Lower leg skin (tissue), 4 donors: ENCODE results near the gene DMXL1. TPM values are rescaled to one million over a fixed set of nuclear protein-coding genes. Genes with fewer than 3 reads are reported as not detected.

ENCODE experiments used
- DNase-seq, 2 donors: peaks; one replicate each; pipeline ENCODE4 v3.0.0-alpha.2; 2019; ENCODE audit warnings: low spot score in 2 of 2
- H3K4me3 ChIP-seq: fragments of 200-600 bp; sonication (generic); 2 replicates; pipeline ENCODE4 v1.5.1; 2017; ENCODE audit warnings: mild to moderate bottlenecking, low read depth; ENCODE audit not compliant: poor library complexity, severe bottlenecking
- POLR2A ChIP-seq, 2 donors: fragments of 450-650 bp; IDR thresholded peaks; one replicate each; pipeline ENCODE4 v1.6.1; 2016 to 2017; ENCODE audit warnings: antibody characterized with exemption in 2 of 2, mild to moderate bottlenecking in 1 of 2, moderate library complexity in 1 of 2
- WGBS, 2 donors: methylation state at CpG; one replicate each; pipeline ENCODE4 v1.1.5; 2018; 5-methylcytosine and 5-hydroxymethylcytosine counted together
- intact Hi-C: fragments of 100-400 bp; cut with DNase I; formaldehyde crosslinking; loops from one replicate; pipeline ENCODE4 v1.15.0; 2023; ENCODE audit warnings: low total_unique reads
- total RNA-seq, 4 donors: library from RNA; depleted of rRNA; stranded (reverse); fragments of >200 nt; gene quantifications; one replicate each; pipeline ENCODE4 v1.1.0, GENCODE V29; 2016
- TF ChIP-seq, protein P1 (sequence below), 3 donors: fragments of 450-650 bp; IDR thresholded peaks; one replicate each; pipeline ENCODE4 v1.5.1; 2016; ENCODE audit warnings: antibody characterized with exemption in 3 of 3, mild to moderate bottlenecking in 3 of 3, moderate library complexity in 2 of 3

Gene DMXL1
- total RNA-seq, 4 donors from 2014 or later: 34.7 to 52.4 (median 36.6) TPM

DNA sequence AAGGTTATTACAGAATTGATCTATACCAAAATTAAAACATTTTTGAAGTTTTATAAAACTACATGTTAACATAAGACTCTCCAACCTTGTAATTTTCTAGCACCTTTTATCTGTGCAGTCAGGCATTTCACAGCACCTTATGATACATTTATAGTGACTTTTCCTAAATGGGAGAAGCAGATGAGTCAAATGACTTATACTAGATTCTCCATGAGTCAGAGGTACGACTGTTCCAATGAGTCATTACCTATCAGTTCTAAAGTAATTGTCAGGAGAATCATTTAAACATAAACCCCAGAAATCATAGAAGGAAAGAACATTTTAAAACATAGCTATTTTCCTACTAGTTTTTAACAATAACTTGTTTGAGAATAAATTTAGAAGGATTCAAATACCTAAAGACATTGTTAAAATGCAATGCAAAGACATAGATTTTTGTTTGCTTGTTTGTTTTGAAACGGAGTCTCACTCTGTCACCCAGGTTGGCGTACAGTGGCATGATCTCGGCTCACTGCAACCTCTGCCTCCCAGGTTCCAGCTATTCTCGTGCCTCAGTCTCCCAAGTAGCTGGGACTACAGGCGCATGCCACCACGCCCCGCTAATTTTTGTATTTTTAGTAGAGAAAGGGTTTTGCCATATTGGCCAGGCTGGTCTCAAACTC is 34.7 kb upstream of the DMXL1 start:
- intact Hi-C loops: no loop called here
- TF ChIP-seq, protein P1, sequence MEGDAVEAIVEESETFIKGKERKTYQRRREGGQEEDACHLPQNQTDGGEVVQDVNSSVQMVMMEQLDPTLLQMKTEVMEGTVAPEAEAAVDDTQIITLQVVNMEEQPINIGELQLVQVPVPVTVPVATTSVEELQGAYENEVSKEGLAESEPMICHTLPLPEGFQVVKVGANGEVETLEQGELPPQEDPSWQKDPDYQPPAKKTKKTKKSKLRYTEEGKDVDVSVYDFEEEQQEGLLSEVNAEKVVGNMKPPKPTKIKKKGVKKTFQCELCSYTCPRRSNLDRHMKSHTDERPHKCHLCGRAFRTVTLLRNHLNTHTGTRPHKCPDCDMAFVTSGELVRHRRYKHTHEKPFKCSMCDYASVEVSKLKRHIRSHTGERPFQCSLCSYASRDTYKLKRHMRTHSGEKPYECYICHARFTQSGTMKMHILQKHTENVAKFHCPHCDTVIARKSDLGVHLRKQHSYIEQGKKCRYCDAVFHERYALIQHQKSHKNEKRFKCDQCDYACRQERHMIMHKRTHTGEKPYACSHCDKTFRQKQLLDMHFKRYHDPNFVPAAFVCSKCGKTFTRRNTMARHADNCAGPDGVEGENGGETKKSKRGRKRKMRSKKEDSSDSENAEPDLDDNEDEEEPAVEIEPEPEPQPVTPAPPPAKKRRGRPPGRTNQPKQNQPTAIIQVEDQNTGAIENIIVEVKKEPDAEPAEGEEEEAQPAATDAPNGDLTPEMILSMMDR (IDR thresholded peaks at IDR 0.05): no peak
- no peak for TF ChIP-seq POLR2A (IDR thresholded peaks at IDR 0.05)
- DNase-seq: no peak
- no peak overlapping the region for H3K4me3 ChIP-seq
- 78 to 79% methylated on average over 8 of the region's 8 CpGs for WGBS, 2 donors

DNA sequence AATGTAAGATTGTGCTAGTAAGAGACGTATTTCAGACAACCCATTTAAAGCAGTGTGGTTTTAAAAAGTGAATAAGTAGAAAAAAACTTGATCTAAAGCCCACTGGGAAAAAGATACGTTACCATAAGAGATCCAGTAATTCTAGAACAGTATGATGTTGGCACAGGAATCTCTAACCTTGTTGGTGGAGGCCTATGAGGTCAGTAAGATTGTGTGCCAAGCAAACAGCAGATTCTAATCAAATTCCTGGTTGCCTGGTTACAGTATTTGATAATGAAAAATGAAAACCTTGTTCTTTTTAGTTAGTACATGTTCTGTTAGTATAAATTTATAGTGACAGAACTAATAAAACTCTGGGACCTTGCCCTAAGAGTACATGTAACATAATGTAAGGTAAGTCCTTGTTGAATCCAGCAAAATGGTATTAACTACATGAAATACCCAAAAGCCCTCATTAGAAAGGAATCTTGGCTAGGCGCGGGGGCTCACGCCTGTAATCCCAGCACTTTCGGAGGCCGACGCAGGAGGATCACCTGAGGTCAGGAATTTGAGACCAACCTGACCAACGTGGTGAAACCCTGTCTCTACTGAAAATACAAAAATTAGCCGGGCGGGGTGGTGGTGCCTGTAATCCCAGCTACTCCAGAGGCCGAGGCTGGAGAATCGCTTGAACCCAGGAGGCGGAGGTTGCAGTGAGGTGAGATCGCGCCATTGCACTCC is 33.2 kb upstream of the DMXL1 start:
- no peak for TF ChIP-seq POLR2A (IDR thresholded peaks at IDR 0.05)
- 65 to 77% methylated on average over 16 of the region's 16 CpGs for WGBS, 2 donors
- no peak for DNase-seq
- H3K4me3 ChIP-seq: no peak overlapping the region
- intact Hi-C loops: no loop called here

DNA sequence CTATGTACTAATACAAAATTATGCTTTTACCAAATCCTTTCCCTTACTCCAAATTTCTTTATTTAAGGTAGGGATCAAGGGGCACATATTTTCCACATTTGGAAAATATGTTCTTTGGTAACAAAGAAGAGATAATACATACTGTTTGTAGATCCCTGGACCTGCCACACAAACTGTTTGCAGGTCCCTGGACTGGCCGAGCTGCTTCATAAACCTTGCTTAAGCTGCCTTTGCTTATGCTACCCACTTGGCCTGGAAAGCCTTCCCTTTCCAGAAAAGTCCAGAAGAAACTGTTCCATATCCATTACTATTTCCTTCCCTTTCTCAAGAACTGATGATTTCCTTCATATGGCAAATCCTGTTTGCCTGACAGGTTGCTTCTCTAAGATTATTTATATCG is 22.6 kb upstream of the DMXL1 start:
- TF ChIP-seq, protein P1 (IDR thresholded peaks at IDR 0.05): no peak
- no peak for TF ChIP-seq POLR2A (IDR thresholded peaks at IDR 0.05)
- 76 to 91% methylated on average over 2 of the region's 2 CpGs for WGBS, 2 donors
- no peak overlapping the region for H3K4me3 ChIP-seq
- intact Hi-C loops: no loop called here
- DNase-seq: no peak

DNA sequence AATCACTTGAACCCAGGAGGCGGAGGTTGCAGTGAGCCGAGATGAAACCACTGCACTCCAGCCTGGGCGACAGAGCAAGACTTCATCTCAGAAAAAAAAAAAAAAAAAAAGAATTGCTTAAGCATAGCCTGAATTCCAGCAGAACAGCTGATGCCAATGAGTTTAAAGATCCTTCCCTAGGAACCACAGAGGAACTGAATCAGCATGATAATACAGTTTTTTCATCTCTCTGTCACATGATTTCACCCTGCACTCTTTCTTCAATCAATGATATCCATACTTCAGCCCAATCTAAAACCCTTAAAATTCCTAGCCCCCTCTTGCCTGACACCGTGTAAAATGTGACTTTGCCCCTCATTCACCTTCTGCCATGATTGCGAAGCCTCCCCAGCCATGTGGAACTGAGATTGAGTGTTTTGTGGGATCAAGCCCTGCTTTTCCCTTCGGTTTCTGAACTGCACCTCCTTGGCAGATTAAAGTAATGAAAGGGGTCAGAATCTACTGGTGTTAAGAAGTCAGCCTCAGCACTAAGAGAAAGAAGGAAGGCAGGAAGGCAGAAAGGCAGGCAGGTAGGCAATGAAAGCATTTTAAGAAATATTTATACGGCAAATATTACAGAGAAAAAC is 20.9 kb upstream of the DMXL1 start:
- WGBS, 2 donors: 68% methylated on average over 7 of the region's 7 CpGs
- no peak for TF ChIP-seq POLR2A (IDR thresholded peaks at IDR 0.05)
- DNase-seq: no peak
- H3K4me3 ChIP-seq: no peak overlapping the region
- intact Hi-C loops: no loop called here

DNA sequence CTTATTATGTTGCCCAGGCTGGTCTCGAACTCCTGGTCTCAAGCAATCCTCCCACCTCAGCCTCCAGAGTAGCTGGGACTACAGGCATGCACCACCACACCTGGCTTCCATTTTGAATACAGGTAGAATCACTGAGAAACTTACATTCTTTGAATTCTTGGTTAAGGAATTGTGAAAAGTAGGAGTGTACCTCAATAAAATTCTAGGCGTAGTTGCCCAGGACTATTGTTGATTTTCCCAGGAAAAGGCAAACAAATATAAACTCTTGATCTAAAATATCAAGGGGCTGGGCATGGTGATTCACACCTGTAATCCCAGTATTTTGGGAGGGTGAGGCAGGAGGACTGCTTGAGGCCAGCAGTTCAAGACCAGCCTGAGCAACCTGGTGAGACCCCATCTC is 16.8 kb upstream of the DMXL1 start:
- 90 to 93% methylated on average over 2 of the region's 2 CpGs for WGBS, 2 donors
- no peak overlapping the region for H3K4me3 ChIP-seq
- intact Hi-C loops: no loop called here
- TF ChIP-seq POLR2A (IDR thresholded peaks at IDR 0.05): no peak
- TF ChIP-seq, protein P1 (IDR thresholded peaks at IDR 0.05): no peak
- DNase-seq: no peak

DNA sequence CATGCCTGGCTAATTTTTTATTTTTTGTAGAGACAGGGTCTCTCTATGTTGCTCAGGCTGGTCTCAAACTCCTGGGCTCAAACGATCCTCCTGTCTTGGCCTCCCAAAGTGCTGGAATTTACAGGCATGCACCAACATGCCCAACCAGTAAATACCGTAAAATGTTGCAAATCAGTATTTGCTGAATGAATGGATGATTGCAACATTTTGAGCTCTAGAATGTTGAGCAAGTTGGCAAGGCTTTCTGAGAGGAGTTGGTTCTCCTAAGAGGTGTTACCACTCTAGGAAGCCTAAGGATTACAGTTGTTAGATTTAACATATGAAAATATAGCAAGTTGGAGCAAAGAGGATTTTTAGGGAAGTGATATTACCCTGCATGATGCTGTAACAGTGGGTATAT is 15.6 kb upstream of the DMXL1 start:
- intact Hi-C loops: no loop called here
- WGBS, 2 donors: 59 to 64% methylated on average over 2 of the region's 2 CpGs
- no peak for TF ChIP-seq POLR2A (IDR thresholded peaks at IDR 0.05)
- TF ChIP-seq, protein P1 (IDR thresholded peaks at IDR 0.05): no peak
- DNase-seq: no peak
- no peak overlapping the region for H3K4me3 ChIP-seq
